Measurements from ENCODE around the gene SELENOH. TPM values are rescaled to one million over a fixed set of nuclear protein-coding genes. Genes with fewer than 3 reads are reported as not detected.

Gene SELENOH
- total and polyA plus RNA-seq, 9 of the 15 experiments (the other 6 are each of a cell fraction or from before 2014, with no cell fraction given) = 16.6 to 299 (median 118) TPM

DNA sequence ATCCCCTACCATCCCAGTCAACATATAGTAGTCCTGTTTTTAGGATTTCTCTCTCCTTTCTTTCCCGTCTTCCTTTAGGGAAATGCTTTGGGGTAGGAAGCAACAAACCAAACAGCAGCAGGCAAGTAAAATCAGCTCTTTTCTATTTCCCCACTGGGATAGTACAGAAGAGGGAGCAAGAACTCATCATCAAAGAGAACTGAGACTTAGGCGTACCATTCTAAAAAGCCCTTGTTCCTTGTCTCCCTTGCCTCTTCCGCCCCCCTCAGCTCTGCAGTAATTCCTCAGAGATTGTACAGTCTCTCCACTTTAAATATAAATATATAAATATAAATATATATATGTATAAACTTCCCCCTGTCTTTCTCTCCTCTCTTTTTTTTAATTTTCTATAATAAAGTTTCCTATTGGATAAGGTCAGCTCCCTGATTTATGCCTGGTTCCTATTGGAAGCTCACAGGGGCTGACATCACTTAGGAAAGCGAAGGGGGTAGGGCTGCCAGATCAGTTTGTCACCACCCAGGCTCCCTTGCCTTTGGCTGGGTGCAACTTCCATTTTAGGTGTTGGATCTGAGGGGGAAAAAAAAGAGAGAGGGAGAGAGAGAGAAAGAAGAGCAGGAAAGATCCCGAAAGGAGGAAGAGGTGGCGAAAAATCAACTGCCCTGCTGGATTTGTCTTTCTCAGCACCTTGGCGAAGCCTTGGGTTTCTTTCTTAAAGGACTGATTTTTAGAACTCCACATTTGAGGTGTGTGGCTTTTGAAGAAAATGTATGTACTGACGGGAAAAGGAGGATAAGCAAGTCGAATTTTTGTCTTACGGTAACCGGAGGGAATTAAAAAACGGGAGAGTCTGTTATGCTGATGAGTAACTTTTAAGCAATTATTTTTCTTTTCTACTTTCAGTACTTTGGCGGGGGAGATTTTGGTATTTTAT is 20.3 kb downstream of the SELENOH start, which contains the start of gene CTNND1 (continued):
- TF ChIP-seq, protein P1, sequence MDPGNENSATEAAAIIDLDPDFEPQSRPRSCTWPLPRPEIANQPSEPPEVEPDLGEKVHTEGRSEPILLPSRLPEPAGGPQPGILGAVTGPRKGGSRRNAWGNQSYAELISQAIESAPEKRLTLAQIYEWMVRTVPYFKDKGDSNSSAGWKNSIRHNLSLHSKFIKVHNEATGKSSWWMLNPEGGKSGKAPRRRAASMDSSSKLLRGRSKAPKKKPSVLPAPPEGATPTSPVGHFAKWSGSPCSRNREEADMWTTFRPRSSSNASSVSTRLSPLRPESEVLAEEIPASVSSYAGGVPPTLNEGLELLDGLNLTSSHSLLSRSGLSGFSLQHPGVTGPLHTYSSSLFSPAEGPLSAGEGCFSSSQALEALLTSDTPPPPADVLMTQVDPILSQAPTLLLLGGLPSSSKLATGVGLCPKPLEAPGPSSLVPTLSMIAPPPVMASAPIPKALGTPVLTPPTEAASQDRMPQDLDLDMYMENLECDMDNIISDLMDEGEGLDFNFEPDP (CRISPR knock-in tag; IDR thresholded peaks at IDR 0.05) = no peak
- TF ChIP-seq, protein P2, sequence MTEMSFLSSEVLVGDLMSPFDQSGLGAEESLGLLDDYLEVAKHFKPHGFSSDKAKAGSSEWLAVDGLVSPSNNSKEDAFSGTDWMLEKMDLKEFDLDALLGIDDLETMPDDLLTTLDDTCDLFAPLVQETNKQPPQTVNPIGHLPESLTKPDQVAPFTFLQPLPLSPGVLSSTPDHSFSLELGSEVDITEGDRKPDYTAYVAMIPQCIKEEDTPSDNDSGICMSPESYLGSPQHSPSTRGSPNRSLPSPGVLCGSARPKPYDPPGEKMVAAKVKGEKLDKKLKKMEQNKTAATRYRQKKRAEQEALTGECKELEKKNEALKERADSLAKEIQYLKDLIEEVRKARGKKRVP (CRISPR knock-in tag; IDR thresholded peaks at IDR 0.05) = no peak
- TF ChIP-seq POLR2G (IDR thresholded peaks at IDR 0.05; ENCODE audit: low read depth, low read length) (peak; percentile 52; the same call in 1 of the 2 replicates), SETDB1 (IDR thresholded peaks at IDR 0.05; ENCODE audit: low read length) (no peak)
- TF ChIP-seq, protein P3, sequence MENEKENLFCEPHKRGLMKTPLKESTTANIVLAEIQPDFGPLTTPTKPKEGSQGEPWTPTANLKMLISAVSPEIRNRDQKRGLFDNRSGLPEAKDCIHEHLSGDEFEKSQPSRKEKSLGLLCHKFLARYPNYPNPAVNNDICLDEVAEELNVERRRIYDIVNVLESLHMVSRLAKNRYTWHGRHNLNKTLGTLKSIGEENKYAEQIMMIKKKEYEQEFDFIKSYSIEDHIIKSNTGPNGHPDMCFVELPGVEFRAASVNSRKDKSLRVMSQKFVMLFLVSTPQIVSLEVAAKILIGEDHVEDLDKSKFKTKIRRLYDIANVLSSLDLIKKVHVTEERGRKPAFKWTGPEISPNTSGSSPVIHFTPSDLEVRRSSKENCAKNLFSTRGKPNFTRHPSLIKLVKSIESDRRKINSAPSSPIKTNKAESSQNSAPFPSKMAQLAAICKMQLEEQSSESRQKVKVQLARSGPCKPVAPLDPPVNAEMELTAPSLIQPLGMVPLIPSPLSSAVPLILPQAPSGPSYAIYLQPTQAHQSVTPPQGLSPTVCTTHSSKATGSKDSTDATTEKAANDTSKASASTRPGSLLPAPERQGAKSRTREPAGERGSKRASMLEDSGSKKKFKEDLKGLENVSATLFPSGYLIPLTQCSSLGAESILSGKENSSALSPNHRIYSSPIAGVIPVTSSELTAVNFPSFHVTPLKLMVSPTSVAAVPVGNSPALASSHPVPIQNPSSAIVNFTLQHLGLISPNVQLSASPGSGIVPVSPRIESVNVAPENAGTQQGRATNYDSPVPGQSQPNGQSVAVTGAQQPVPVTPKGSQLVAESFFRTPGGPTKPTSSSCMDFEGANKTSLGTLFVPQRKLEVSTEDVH (IDR thresholded peaks at IDR 0.05; ENCODE audit: low read depth, partially characterized antibody) = no peak
- TF ChIP-seq, protein P4, sequence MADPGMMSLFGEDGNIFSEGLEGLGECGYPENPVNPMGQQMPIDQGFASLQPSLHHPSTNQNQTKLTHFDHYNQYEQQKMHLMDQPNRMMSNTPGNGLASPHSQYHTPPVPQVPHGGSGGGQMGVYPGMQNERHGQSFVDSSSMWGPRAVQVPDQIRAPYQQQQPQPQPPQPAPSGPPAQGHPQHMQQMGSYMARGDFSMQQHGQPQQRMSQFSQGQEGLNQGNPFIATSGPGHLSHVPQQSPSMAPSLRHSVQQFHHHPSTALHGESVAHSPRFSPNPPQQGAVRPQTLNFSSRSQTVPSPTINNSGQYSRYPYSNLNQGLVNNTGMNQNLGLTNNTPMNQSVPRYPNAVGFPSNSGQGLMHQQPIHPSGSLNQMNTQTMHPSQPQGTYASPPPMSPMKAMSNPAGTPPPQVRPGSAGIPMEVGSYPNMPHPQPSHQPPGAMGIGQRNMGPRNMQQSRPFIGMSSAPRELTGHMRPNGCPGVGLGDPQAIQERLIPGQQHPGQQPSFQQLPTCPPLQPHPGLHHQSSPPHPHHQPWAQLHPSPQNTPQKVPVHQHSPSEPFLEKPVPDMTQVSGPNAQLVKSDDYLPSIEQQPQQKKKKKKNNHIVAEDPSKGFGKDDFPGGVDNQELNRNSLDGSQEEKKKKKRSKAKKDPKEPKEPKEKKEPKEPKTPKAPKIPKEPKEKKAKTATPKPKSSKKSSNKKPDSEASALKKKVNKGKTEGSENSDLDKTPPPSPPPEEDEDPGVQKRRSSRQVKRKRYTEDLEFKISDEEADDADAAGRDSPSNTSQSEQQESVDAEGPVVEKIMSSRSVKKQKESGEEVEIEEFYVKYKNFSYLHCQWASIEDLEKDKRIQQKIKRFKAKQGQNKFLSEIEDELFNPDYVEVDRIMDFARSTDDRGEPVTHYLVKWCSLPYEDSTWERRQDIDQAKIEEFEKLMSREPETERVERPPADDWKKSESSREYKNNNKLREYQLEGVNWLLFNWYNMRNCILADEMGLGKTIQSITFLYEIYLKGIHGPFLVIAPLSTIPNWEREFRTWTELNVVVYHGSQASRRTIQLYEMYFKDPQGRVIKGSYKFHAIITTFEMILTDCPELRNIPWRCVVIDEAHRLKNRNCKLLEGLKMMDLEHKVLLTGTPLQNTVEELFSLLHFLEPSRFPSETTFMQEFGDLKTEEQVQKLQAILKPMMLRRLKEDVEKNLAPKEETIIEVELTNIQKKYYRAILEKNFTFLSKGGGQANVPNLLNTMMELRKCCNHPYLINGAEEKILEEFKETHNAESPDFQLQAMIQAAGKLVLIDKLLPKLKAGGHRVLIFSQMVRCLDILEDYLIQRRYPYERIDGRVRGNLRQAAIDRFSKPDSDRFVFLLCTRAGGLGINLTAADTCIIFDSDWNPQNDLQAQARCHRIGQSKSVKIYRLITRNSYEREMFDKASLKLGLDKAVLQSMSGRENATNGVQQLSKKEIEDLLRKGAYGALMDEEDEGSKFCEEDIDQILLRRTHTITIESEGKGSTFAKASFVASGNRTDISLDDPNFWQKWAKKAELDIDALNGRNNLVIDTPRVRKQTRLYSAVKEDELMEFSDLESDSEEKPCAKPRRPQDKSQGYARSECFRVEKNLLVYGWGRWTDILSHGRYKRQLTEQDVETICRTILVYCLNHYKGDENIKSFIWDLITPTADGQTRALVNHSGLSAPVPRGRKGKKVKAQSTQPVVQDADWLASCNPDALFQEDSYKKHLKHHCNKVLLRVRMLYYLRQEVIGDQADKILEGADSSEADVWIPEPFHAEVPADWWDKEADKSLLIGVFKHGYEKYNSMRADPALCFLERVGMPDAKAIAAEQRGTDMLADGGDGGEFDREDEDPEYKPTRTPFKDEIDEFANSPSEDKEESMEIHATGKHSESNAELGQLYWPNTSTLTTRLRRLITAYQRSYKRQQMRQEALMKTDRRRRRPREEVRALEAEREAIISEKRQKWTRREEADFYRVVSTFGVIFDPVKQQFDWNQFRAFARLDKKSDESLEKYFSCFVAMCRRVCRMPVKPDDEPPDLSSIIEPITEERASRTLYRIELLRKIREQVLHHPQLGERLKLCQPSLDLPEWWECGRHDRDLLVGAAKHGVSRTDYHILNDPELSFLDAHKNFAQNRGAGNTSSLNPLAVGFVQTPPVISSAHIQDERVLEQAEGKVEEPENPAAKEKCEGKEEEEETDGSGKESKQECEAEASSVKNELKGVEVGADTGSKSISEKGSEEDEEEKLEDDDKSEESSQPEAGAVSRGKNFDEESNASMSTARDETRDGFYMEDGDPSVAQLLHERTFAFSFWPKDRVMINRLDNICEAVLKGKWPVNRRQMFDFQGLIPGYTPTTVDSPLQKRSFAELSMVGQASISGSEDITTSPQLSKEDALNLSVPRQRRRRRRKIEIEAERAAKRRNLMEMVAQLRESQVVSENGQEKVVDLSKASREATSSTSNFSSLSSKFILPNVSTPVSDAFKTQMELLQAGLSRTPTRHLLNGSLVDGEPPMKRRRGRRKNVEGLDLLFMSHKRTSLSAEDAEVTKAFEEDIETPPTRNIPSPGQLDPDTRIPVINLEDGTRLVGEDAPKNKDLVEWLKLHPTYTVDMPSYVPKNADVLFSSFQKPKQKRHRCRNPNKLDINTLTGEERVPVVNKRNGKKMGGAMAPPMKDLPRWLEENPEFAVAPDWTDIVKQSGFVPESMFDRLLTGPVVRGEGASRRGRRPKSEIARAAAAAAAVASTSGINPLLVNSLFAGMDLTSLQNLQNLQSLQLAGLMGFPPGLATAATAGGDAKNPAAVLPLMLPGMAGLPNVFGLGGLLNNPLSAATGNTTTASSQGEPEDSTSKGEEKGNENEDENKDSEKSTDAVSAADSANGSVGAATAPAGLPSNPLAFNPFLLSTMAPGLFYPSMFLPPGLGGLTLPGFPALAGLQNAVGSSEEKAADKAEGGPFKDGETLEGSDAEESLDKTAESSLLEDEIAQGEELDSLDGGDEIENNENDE (IDR thresholded peaks at IDR 0.05; ENCODE audit: low read depth, low read length) = no peak
- TF ChIP-seq, protein P5, sequence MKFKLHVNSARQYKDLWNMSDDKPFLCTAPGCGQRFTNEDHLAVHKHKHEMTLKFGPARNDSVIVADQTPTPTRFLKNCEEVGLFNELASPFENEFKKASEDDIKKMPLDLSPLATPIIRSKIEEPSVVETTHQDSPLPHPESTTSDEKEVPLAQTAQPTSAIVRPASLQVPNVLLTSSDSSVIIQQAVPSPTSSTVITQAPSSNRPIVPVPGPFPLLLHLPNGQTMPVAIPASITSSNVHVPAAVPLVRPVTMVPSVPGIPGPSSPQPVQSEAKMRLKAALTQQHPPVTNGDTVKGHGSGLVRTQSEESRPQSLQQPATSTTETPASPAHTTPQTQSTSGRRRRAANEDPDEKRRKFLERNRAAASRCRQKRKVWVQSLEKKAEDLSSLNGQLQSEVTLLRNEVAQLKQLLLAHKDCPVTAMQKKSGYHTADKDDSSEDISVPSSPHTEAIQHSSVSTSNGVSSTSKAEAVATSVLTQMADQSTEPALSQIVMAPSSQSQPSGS (CRISPR knock-in tag; IDR thresholded peaks at IDR 0.05) = no peak

Data from K562 (cell line).